ENCODE data around the gene CFD. TPM values are rescaled to one million over a fixed set of nuclear protein-coding genes. Genes with fewer than 3 reads are reported as not detected.

CFD gene
- total RNA-seq, 1 experiment from 2014 or later, result 1.7 TPM

- Mint-ChIP-seq H3K4me3 (peak overlapping the region; percentile 72), H3K27ac (no peak overlapping the region), H3K4me1 (no peaks in the 10 kb centered on the region), H3K36me3 (no peaks in the 10 kb centered on the region; the same call in 1 of the 2 replicates), H3K27me3 (ENCODE audit: low read depth) (peaks cover 3% of the 10 kb centered on the region; the same call in 1 of the 2 replicates), H3K9me3 (no peaks in the 10 kb centered on the region)
- ChIA-PET CTCF (interaction anchor here (1.2 to 2.3 kb wide), 2 partner anchors 27 to 29 kb away, joined by 3 to 8 read pairs; no protein-coding TSS in a partner anchor), POLR2A (no interaction called here)
- peak; percentile 56 for DNase-seq (ENCODE audit: low spot score)
- TF ChIP-seq ZNF121 (CRISPR knock-in tag; IDR thresholded peaks at IDR 0.05) (no peak), SOX15 (CRISPR knock-in tag; IDR thresholded peaks at IDR 0.05) (no peak), TCF7 (CRISPR knock-in tag; IDR thresholded peaks at IDR 0.05; ENCODE audit: low read depth) (no peak)
- TF ChIP-seq, protein P1, sequence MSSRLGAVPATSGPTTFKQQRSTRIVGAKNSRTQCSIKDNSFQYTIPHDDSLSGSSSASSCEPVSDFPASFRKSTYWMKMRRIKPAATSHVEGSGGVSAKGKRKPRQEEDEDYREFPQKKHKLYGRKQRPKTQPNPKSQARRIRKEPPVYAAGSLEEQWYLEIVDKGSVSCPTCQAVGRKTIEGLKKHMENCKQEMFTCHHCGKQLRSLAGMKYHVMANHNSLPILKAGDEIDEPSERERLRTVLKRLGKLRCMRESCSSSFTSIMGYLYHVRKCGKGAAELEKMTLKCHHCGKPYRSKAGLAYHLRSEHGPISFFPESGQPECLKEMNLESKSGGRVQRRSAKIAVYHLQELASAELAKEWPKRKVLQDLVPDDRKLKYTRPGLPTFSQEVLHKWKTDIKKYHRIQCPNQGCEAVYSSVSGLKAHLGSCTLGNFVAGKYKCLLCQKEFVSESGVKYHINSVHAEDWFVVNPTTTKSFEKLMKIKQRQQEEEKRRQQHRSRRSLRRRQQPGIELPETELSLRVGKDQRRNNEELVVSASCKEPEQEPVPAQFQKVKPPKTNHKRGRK (CRISPR knock-in tag; IDR thresholded peaks at IDR 0.05; ENCODE audit: borderline replicate concordance), result no peak
- TF ChIP-seq, protein P2, sequence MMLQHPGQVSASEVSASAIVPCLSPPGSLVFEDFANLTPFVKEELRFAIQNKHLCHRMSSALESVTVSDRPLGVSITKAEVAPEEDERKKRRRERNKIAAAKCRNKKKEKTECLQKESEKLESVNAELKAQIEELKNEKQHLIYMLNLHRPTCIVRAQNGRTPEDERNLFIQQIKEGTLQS (CRISPR knock-in tag; conservative IDR thresholded peaks at IDR 0.05), result no peak
- peak; percentile 52 for ATAC-seq
Measured at GRCh38 chr19:892243-892893, 32.9 kb downstream of the CFD start.

DNA sequence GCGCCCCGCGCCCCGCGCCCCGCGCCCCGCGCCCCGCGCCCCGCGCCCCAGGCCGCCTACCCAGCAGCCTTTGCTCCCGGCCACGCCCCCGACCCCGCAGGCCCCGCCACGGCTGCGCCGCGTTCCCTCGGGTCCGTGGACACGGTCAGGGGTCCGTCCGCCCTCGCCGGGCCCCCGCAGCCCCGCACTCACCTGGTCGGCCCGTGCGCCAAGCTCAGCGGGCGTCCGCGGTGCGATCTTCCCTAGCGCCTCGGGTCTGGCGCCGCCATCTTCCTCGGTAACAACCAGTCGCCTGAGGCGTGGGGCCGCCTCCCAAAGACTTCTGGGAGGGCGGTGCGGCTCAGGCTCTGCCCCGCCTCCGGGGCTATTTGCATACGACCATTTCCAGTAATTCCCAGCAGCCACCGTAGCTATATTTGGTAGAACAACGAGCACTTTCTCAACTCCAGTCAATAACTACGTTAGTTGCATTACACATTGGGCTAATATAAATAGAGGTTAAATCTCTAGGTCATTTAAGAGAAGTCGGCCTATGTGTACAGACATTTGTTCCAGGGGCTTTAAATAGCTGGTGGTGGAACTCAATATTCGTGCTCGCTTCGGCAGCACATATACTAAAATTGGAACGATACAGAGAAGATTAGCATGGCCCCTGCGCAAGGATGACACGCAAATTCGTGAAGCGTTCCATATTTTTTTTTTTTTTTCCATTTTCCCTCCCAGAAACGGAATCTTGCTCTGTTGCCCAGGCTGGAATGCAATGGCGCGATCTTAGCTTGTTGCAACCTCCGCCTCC, 33.6 kb downstream of the CFD start, which contains the start of the genes MED16 and RNU6-9:
Gene MED16, minus strand, starts transcription at position 294 of the 796 bp plus-strand sequence. CDS start 2,056 bp downstream, outside the sequence.
Gene RNU6-9, plus strand, starts transcription at position 591 of the 796 bp plus-strand sequence.
- H3K9me3 Mint-ChIP-seq, result no peaks in the 10 kb centered on the region
- POLR2A ChIA-PET, result interaction anchor here (0.5 kb wide), 1 partner anchor 132 kb away, joined by 6 read pairs; no protein-coding TSS in a partner anchor
- H3K27ac Mint-ChIP-seq, result peak within 1 kb of the TSS; percentile 100
- H3K4me1 Mint-ChIP-seq, result no peaks in the 10 kb centered on the region
- H3K4me3 Mint-ChIP-seq, result peak within 1 kb of the TSS; percentile 75
- peak; percentile 92 for DNase-seq (ENCODE audit: low spot score)
- CTCF ChIA-PET, result interaction anchor here (0.6 to 2.3 kb wide), 3 partner anchors 20 to 29 kb away, joined by 3 to 8 read pairs (median 4); no protein-coding TSS in a partner anchor
- ATAC-seq, result peak; percentile 85
- peaks cover 3% of the 10 kb centered on the region; the same call in 1 of the 2 replicates for H3K36me3 Mint-ChIP-seq
- H3K27me3 Mint-ChIP-seq (ENCODE audit: low read depth), result peaks cover 3% of the 10 kb centered on the region; the same call in 1 of the 2 replicates
- TF ChIP-seq ZBTB21 (CRISPR knock-in tag; IDR thresholded peaks at IDR 0.05; ENCODE audit: borderline replicate concordance), result no peak
- TF ChIP-seq GABPB1 (CRISPR knock-in tag; IDR thresholded peaks at IDR 0.05), result no peak
- TF ChIP-seq, protein P3, sequence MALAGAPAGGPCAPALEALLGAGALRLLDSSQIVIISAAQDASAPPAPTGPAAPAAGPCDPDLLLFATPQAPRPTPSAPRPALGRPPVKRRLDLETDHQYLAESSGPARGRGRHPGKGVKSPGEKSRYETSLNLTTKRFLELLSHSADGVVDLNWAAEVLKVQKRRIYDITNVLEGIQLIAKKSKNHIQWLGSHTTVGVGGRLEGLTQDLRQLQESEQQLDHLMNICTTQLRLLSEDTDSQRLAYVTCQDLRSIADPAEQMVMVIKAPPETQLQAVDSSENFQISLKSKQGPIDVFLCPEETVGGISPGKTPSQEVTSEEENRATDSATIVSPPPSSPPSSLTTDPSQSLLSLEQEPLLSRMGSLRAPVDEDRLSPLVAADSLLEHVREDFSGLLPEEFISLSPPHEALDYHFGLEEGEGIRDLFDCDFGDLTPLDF (CRISPR knock-in tag; IDR thresholded peaks at IDR 0.05), result no peak
- no peak for TF ChIP-seq TCF7 (CRISPR knock-in tag; IDR thresholded peaks at IDR 0.05; ENCODE audit: low read depth)
- TF ChIP-seq NFYB (CRISPR knock-in tag; conservative IDR thresholded peaks at IDR 0.05; ENCODE audit: low read depth), result no peak
- 0 out of 2 replicates have a peak, but pooled peaks have one; percentile 50 for TF ChIP-seq MYBL2 (CRISPR knock-in tag; IDR thresholded peaks at IDR 0.05)
- no peak for TF ChIP-seq ZNF219 (CRISPR knock-in tag; IDR thresholded peaks at IDR 0.05; ENCODE audit: borderline replicate concordance)
- TF ChIP-seq, protein P4, sequence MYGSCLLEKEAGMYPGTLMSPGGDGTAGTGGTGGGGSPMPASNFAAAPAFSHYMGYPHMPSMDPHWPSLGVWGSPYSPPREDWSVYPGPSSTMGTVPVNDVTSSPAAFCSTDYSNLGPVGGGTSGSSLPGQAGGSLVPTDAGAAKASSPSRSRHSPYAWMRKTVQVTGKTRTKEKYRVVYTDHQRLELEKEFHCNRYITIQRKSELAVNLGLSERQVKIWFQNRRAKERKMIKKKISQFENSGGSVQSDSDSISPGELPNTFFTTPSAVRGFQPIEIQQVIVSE (CRISPR knock-in tag; IDR thresholded peaks at IDR 0.05; ENCODE audit: borderline replicate concordance), result no peak
- TF ChIP-seq, protein P2 (CRISPR knock-in tag; conservative IDR thresholded peaks at IDR 0.05), result no peak
- TF ChIP-seq SOX15 (CRISPR knock-in tag; IDR thresholded peaks at IDR 0.05), result no peak
- no peak for TF ChIP-seq ZNF317 (CRISPR knock-in tag; IDR thresholded peaks at IDR 0.05; ENCODE audit: borderline replicate concordance, low read depth)
- TF ChIP-seq USF1 (CRISPR knock-in tag; IDR thresholded peaks at IDR 0.05), result no peak
- TF ChIP-seq ZNF232 (CRISPR knock-in tag; IDR thresholded peaks at IDR 0.05), result no peak; the same call in 1 of the 2 replicates
- TF ChIP-seq PRDM15 (CRISPR knock-in tag; IDR thresholded peaks at IDR 0.05), result no peak
- TF ChIP-seq, protein P5, sequence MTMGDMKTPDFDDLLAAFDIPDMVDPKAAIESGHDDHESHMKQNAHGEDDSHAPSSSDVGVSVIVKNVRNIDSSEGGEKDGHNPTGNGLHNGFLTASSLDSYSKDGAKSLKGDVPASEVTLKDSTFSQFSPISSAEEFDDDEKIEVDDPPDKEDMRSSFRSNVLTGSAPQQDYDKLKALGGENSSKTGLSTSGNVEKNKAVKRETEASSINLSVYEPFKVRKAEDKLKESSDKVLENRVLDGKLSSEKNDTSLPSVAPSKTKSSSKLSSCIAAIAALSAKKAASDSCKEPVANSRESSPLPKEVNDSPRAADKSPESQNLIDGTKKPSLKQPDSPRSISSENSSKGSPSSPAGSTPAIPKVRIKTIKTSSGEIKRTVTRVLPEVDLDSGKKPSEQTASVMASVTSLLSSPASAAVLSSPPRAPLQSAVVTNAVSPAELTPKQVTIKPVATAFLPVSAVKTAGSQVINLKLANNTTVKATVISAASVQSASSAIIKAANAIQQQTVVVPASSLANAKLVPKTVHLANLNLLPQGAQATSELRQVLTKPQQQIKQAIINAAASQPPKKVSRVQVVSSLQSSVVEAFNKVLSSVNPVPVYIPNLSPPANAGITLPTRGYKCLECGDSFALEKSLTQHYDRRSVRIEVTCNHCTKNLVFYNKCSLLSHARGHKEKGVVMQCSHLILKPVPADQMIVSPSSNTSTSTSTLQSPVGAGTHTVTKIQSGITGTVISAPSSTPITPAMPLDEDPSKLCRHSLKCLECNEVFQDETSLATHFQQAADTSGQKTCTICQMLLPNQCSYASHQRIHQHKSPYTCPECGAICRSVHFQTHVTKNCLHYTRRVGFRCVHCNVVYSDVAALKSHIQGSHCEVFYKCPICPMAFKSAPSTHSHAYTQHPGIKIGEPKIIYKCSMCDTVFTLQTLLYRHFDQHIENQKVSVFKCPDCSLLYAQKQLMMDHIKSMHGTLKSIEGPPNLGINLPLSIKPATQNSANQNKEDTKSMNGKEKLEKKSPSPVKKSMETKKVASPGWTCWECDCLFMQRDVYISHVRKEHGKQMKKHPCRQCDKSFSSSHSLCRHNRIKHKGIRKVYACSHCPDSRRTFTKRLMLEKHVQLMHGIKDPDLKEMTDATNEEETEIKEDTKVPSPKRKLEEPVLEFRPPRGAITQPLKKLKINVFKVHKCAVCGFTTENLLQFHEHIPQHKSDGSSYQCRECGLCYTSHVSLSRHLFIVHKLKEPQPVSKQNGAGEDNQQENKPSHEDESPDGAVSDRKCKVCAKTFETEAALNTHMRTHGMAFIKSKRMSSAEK (CRISPR knock-in tag; IDR thresholded peaks at IDR 0.05; ENCODE audit: borderline replicate concordance), result no peak
- TF ChIP-seq CBFB (CRISPR knock-in tag; IDR thresholded peaks at IDR 0.05; ENCODE audit: low read depth), result no peak

Data from WTC11 (cell line).